GM12865 (cell line): ENCODE data around the gene FCHO2.

Experiments used
- DNase-seq: peaks from one replicate; pipeline ENCODE4 v3.0.0; 2010; ENCODE audit warnings: low read depth
- H3K4me3 ChIP-seq: 2 replicates; pipeline ENCODE4 v1.5.1; 2011; ENCODE audit warnings: mild to moderate bottlenecking, low read depth, low read length, control low read depth
- TF ChIP-seq, protein P1 (sequence below): IDR thresholded peaks from 2 replicates; pipeline ENCODE4 v1.5.1; 2011; ENCODE audit warnings: low read length, control low read depth, low read depth, inconsistent platforms; ENCODE audit not compliant: insufficient read depth; ENCODE audit errors: missing control alignments

FCHO2 gene

DNA sequence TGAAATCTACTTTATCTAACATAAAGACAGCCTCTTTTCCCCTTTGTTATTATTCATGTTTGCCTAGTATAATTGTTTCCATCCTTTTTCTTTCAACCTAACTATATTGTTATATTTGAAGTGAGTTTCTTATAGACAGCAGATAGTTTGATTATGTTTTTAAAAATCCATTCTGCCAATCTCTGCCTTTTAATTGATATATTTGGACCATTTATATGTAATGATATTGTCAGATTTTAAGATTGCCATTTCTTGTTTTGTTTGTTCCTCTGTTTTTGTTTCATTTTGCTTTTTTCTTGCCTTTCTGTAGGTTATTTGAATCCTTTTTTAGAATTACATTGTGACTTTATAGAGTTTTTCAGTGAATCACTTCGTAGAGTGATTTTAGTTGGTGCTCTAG is 89.8 kb downstream of the FCHO2 start:
- TF ChIP-seq, protein P1, sequence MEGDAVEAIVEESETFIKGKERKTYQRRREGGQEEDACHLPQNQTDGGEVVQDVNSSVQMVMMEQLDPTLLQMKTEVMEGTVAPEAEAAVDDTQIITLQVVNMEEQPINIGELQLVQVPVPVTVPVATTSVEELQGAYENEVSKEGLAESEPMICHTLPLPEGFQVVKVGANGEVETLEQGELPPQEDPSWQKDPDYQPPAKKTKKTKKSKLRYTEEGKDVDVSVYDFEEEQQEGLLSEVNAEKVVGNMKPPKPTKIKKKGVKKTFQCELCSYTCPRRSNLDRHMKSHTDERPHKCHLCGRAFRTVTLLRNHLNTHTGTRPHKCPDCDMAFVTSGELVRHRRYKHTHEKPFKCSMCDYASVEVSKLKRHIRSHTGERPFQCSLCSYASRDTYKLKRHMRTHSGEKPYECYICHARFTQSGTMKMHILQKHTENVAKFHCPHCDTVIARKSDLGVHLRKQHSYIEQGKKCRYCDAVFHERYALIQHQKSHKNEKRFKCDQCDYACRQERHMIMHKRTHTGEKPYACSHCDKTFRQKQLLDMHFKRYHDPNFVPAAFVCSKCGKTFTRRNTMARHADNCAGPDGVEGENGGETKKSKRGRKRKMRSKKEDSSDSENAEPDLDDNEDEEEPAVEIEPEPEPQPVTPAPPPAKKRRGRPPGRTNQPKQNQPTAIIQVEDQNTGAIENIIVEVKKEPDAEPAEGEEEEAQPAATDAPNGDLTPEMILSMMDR: no peak
- no peak for DNase-seq
- no peak overlapping the region for H3K4me3 ChIP-seq

GRCh38 chr5:73061593-73061992 is 105.8 kb downstream of the FCHO2 start:
- DNase-seq: no peak
- no peak overlapping the region for H3K4me3 ChIP-seq

DNA sequence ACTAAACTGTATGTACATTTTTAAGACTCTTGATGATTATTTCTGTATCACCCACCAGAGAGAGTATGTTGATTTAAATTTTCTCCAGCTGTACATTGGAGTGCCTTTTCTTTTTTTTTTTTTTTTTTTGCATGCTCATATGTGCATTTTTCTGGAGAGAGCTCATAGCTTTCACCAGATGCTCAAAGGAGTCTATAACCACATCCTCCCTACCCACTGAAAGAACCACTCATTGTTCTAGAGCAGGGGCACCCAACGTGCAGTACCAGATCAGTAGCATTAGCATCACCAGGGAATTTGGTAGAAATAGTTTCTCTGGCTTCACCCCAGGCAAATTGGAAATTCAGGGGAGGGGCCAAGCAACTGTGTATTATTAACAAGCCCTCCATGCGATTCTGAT is 110.6 kb downstream of the FCHO2 start:
- H3K4me3 ChIP-seq: no peak overlapping the region
- no peak for DNase-seq
- TF ChIP-seq, protein P1: no peak

More at GRCh38 chr5:73061593-73061992, 105.8 kb downstream of the FCHO2 start:
- TF ChIP-seq, protein P1: no peak

DNA sequence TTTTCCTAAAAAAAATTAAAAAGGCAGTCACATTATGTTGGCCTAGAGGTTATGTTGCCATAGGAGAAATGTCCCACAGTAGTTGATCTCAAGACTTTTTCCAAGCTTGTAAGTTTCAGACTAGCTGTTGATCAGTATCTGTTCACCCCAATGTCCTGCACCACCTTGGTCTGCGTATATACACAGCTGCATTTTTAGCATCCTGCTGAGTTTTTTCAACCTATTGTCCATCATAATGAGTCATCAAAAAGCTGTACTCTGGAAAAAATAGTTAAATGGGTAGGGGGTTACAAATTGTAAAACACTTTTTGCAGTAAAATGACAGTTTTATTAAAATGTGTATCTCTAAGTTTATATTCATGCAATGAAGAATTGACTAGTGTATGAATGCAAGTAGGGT is 111.4 kb downstream of the FCHO2 start:
- TF ChIP-seq, protein P1: no peak
- no peak for DNase-seq
- no peak overlapping the region for H3K4me3 ChIP-seq

- TF ChIP-seq, protein P1: no peak
- H3K4me3 ChIP-seq: no peak overlapping the region
- DNase-seq: no peak
Observed at GRCh38 chr5:73081093-73081492, 125.3 kb downstream of the FCHO2 start.

- TF ChIP-seq, protein P1: no peak
- DNase-seq: no peak
- no peak overlapping the region for H3K4me3 ChIP-seq
Observed at GRCh38 chr5:73088026-73088425, 132.2 kb downstream of the FCHO2 start.

DNA sequence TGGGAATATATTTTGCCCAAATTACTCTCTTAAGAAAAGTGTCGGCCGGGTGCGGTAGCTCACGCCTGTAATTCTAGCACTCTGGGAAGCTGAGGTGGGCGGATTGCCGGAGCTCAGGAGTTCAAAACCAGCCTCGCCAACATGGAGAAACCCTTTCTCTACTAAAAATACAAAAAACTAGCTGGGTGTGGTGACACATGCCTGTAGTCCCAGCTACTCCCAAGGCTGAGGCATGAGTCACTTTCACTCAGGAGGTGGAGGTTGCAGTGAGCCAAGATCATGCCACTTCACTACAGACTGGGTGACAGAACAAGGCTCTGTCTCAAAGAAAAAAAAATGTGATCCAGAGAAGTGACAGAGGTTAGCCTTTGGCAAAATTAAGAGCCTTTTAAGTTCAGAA is 138.1 kb downstream of the FCHO2 start:
- TF ChIP-seq, protein P1: no peak
- DNase-seq: no peak

More for the DNA sequence above, 138.1 kb downstream of the FCHO2 start:
- no peak overlapping the region for H3K4me3 ChIP-seq
